ENCODE data around the gene DCDC1. TPM values are rescaled to one million over a fixed set of nuclear protein-coding genes. Genes with fewer than 3 reads are reported as not detected.

Gene DCDC1
- total RNA-seq, 1 donor from 2014 or later, result 6.9 TPM

DNA sequence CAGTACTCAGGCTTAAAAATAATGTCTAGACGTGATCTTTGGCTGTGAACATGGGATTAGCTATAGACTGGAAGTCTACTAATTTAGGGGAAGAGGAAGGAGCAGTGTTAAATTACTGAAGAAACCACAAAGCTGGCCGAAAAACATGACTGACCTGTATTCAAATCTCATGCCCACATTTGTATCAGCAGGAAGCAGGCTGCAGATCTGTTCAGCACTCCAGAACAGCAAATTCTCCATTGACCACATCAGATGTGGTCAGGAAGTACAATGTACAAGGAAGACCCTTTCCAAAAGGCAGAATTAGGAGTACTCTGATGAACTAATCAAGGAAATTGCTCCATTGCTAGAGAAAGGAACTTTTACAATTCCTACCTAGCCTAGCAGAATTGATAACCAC is 31.7 kb downstream of the DCDC1 start:
- Mint-ChIP-seq H3K9me3 (ENCODE audit: low read depth) (peaks cover 7% of the 10 kb centered on the region), H3K36me3 (ENCODE audit: insufficient read depth) (peaks cover 17% of the 10 kb centered on the region), H3K4me3 (ENCODE audit: low read depth) (no peak overlapping the region), H3K27me3 (no peaks in the 10 kb centered on the region), H3K4me1 (ENCODE audit: low read depth) (no peaks in the 10 kb centered on the region), H3K27ac (no peak overlapping the region)
- TF ChIP-seq, protein P1, sequence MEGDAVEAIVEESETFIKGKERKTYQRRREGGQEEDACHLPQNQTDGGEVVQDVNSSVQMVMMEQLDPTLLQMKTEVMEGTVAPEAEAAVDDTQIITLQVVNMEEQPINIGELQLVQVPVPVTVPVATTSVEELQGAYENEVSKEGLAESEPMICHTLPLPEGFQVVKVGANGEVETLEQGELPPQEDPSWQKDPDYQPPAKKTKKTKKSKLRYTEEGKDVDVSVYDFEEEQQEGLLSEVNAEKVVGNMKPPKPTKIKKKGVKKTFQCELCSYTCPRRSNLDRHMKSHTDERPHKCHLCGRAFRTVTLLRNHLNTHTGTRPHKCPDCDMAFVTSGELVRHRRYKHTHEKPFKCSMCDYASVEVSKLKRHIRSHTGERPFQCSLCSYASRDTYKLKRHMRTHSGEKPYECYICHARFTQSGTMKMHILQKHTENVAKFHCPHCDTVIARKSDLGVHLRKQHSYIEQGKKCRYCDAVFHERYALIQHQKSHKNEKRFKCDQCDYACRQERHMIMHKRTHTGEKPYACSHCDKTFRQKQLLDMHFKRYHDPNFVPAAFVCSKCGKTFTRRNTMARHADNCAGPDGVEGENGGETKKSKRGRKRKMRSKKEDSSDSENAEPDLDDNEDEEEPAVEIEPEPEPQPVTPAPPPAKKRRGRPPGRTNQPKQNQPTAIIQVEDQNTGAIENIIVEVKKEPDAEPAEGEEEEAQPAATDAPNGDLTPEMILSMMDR (IDR thresholded peaks at IDR 0.05; ENCODE audit: unreplicated experiment), result no peak
- DNase-seq (ENCODE audit: low spot score, unreplicated experiment), result no peak

DNA sequence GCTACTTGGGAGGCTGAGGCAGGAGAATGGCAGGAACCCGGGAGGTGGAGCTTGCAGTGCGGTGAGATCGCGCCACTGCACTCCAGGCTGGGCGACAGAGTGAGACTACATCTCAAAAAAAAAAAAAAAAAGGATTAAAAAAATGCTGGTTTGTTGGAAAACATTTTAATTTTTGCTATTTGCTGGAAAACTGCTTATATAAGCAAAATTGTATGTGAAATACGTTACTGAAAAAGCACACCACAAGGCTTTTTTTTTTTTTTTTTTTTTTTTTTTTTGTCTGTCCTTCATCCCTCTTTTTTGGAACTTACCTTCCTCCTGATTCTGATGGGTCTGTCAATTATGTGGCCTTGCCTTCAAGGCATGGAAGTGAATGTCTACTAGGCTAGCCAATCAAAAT is 40.8 kb downstream of the DCDC1 start:
- TF ChIP-seq, protein P1 (IDR thresholded peaks at IDR 0.05; ENCODE audit: unreplicated experiment), result no peak
- H3K27ac Mint-ChIP-seq, result no peak overlapping the region

DNA sequence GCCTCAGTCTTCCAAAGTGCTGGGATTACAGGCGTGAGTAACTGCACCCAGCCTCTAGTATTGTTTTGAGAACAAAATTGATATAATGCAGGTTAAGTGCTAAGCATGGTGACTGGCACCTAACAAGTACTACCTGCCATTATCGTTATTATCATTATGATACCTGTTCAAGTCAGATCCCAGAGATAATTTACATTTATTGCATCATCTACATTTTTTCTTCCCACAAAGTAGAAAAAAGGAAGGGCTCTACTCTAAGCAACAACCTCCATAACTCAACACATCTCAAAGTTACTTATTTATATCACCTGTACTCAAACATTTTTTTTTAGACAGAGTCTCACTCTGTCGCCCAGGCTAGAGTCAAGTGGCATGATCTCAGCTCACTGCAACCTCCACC is 42.1 kb downstream of the DCDC1 start:
- Mint-ChIP-seq H3K27me3 (no peaks in the 10 kb centered on the region), H3K4me1 (ENCODE audit: low read depth) (peaks cover 4% of the 10 kb centered on the region), H3K9me3 (ENCODE audit: low read depth) (peaks cover 16% of the 10 kb centered on the region), H3K36me3 (ENCODE audit: insufficient read depth) (peaks cover 3% of the 10 kb centered on the region), H3K27ac (no peak overlapping the region), H3K4me3 (ENCODE audit: low read depth) (no peak overlapping the region)
- no peak for DNase-seq (ENCODE audit: low spot score, unreplicated experiment)
- TF ChIP-seq, protein P1 (IDR thresholded peaks at IDR 0.05; ENCODE audit: unreplicated experiment), result no peak

More for the DNA sequence above, 40.8 kb downstream of the DCDC1 start:
- no peak for DNase-seq (ENCODE audit: low spot score, unreplicated experiment)
- Mint-ChIP-seq H3K36me3 (ENCODE audit: insufficient read depth) (peaks cover 7% of the 10 kb centered on the region), H3K27me3 (no peaks in the 10 kb centered on the region), H3K4me3 (ENCODE audit: low read depth) (no peak overlapping the region), H3K9me3 (ENCODE audit: low read depth) (peaks cover 24% of the 10 kb centered on the region), H3K4me1 (ENCODE audit: low read depth) (peaks cover 4% of the 10 kb centered on the region)

DNA sequence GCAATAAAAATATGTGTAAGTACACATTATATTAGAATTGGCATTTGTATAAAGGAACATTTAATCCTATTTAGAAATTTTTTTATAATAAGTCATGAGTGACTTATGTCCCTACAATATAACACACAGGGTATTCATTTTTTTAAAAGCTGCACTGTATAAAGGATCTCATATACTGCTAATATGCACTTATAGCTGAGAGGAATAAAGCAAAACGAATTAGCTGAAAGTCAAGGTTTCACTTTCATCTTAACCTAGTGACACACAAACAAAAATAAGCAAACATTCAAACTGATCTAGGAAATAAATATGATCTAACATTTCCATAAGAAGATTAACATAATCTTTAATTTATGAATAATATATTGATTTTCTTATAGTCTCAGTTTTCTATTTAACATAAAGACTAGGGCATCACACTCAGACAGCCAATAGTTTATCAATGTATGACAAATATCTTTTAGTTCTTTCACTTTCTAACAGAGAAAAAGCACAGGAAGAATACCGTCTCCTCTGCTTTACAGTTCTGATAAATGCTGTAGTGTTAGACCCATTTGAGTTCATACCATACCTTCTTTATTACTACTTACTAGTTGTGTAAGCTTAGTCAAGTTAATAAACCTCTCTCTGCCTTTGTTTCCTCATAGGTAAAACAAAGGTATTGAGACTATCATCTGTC is 42.9 kb downstream of the DCDC1 start:
- TF ChIP-seq, protein P1 (IDR thresholded peaks at IDR 0.05; ENCODE audit: unreplicated experiment), result no peak
- Mint-ChIP-seq H3K27me3 (no peaks in the 10 kb centered on the region), H3K27ac (no peak overlapping the region), H3K9me3 (ENCODE audit: low read depth) (peaks cover 12% of the 10 kb centered on the region), H3K36me3 (ENCODE audit: insufficient read depth) (peaks cover 4% of the 10 kb centered on the region), H3K4me1 (ENCODE audit: low read depth) (peaks cover 4% of the 10 kb centered on the region), H3K4me3 (ENCODE audit: low read depth) (no peak overlapping the region)
- DNase-seq (ENCODE audit: low spot score, unreplicated experiment), result no peak

DNA sequence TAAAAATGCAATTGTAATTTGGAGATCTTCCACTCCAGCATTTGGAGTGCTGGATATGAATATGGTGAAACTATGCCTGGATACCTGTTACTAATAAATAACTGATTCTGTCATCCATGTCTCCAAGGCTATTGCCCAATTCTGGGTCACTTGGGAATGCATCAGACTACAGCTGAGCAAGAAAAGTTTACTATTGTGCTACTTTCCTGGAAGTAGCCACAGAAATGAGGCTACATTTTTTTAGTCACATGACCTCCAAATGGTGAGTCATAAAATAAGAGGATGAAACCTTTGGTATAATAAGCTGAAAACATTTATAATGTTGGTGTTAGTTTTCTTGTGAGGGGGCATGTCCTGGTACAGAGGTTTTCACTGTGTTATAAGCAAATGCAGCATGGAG is 44.4 kb downstream of the DCDC1 start:
- Mint-ChIP-seq H3K27ac (peak overlapping the region; percentile 5), H3K9me3 (ENCODE audit: low read depth) (no peaks in the 10 kb centered on the region), H3K36me3 (ENCODE audit: insufficient read depth) (peaks cover 7% of the 10 kb centered on the region), H3K4me3 (ENCODE audit: low read depth) (no peak overlapping the region), H3K4me1 (ENCODE audit: low read depth) (peaks cover 4% of the 10 kb centered on the region), H3K27me3 (no peaks in the 10 kb centered on the region)
- TF ChIP-seq, protein P1 (IDR thresholded peaks at IDR 0.05; ENCODE audit: unreplicated experiment), result no peak
- no peak for DNase-seq (ENCODE audit: low spot score, unreplicated experiment)
